Measurements from ENCODE around the gene MASP2. TPM values are rescaled to one million over a fixed set of nuclear protein-coding genes. Genes with fewer than 3 reads are reported as not detected.

The MASP2 gene
- total RNA-seq, 4 donors from 2014 or later = not detected

DNA sequence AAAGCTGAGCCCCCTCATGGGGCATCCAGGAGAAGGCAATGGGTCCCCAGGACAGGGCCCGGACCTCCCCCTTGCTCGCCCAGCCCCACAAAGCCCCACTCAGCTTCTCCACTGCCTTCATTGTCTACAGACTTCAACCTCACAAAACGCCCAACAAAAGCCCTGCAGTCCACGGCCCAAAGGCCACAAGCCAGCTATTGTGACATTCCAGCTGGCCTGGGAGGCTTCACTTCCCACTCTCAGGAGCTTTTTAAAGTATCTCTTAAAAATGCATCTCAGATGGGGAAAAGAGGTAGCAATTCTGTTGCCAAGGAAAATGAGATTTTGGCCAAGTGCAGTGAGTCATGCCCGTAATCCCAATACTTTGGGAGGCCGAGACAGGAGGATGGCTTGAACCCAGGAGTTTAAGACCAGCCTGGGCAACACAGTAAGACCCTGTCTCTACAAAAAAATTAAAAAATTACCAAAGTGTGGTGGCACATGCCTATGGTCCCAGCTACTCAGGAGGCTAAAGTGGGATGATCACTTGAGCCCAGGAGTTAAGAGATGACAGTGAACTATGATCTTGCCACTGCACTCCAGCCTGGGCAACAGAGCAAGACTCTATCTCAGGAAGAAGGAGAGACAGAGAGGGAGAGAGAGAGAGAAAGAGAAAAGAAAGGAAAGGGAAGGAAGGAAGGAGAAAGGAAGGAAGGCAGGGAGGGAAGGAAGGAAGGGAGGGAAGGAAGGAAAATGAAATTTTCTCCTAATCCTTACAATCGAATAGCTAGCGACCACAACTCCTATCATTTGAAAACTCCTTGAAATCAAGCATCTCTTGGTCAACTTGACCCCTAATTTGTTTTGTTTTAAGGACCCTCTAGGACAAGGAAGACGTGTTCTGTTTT lies 66.0 kb downstream of the MASP2 start:
- Histone ChIP-seq H3K9me3 (no peaks in the 10 kb centered on the region), H3K36me3 (no peaks in the 10 kb centered on the region), H3K27ac (replicated peaks in 1 of 4) (peak overlapping the region; percentile 72 to 82 (median 78)), H3K4me1 (peaks cover 18 to 36% (median 31%) of the 10 kb centered on the region in 4 donors), H3K27me3 (peaks cover 0 to 3% (median 0%) of the 10 kb centered on the region in 4 donors), H3K4me3 (peak overlapping the region; percentile 34 to 49 (median 38))
- intact Hi-C loops (cut with DNase I) = no loop called here
- DNase-seq (ENCODE audit: extremely low spot score) = no peak
- 58% methylated on average over 9 of the region's 9 CpGs for WGBS
- TF ChIP-seq POLR2AphosphoS5 (IDR thresholded peaks at IDR 0.05) (no peak), POLR2A (IDR thresholded peaks at IDR 0.05; ENCODE audit: low read depth) (no peak)

DNA sequence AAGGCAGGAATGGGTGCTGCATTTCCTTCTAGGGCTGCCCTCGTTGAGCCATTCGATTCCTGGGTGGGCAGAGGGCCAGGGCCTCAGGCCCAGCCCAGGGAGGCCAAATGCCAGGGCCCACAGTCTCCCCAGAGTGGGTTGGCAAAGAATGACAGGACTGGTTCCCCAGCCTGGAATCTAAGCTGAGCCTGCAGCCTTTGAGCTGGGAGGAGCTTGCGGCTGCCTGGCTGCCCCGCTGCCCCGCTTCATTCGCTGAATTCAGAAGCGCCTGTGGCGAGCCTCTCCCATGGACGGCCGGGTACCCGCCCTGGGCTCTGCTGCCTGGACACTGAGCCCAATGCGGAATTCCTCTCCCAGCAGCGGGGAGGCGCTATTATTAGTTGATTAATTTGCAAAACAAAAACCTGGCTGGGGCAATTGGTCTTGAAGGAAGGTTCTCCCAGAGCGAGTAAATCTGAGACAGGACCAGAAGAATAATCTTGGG lies 66.9 kb downstream of the MASP2 start:
- H3K4me1 ChIP-seq = peaks cover 24 to 45% (median 40%) of the 10 kb centered on the region in 4 donors
- H3K4me3 ChIP-seq = peak overlapping the region; percentile 34 to 49 (median 38)
- intact Hi-C loops (cut with DNase I) = no loop called here
- H3K36me3 ChIP-seq = no peaks in the 10 kb centered on the region
- H3K27me3 ChIP-seq = peaks cover 0 to 3% (median 0%) of the 10 kb centered on the region in 4 donors
- WGBS = 32% methylated on average over 14 of the region's 15 CpGs
- H3K9me3 ChIP-seq = no peaks in the 10 kb centered on the region
- TF ChIP-seq POLR2AphosphoS5 (IDR thresholded peaks at IDR 0.05) (peak; percentile 39 to 46), EP300 (IDR thresholded peaks at IDR 0.05) (no peak), POLR2A (IDR thresholded peaks at IDR 0.05; ENCODE audit: low read depth) (no peak)
- TF ChIP-seq, protein P1, sequence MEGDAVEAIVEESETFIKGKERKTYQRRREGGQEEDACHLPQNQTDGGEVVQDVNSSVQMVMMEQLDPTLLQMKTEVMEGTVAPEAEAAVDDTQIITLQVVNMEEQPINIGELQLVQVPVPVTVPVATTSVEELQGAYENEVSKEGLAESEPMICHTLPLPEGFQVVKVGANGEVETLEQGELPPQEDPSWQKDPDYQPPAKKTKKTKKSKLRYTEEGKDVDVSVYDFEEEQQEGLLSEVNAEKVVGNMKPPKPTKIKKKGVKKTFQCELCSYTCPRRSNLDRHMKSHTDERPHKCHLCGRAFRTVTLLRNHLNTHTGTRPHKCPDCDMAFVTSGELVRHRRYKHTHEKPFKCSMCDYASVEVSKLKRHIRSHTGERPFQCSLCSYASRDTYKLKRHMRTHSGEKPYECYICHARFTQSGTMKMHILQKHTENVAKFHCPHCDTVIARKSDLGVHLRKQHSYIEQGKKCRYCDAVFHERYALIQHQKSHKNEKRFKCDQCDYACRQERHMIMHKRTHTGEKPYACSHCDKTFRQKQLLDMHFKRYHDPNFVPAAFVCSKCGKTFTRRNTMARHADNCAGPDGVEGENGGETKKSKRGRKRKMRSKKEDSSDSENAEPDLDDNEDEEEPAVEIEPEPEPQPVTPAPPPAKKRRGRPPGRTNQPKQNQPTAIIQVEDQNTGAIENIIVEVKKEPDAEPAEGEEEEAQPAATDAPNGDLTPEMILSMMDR (IDR thresholded peaks at IDR 0.05) = peak; percentile 51 to 60 (median 56)
- peak overlapping the region; percentile 72 to 82 (median 78) for H3K27ac ChIP-seq (replicated peaks in 1 of 4)
- DNase-seq (ENCODE audit: extremely low spot score) = peak; percentile 93

DNA sequence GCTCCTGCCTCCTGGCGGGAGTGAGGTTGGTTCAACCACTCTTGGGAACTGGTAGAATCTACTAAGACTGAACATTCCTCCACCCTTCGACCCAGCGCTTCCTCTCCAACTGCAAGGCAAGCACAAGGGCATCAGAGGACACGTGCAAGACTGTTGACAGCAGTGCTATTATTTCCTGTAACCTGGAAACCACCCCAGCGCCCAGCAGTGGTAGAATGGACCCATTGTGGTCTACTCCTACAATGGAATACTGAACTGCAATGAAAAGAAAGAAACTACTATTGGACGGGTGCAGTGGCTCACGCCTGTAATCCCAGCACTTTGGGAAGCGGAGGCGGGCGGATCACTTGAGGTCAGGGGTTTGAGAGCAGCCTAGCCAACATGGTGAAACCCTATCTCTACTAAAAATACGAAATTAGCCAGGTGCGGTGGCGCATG lies 67.5 kb downstream of the MASP2 start:
- peak overlapping the region; percentile 72 to 82 (median 78) for H3K27ac ChIP-seq (replicated peaks in 1 of 4)
- peaks cover 24 to 51% (median 46%) of the 10 kb centered on the region in 4 donors for H3K4me1 ChIP-seq
- no peak overlapping the region for H3K4me3 ChIP-seq
- intact Hi-C loops (cut with DNase I) = no loop called here
- H3K9me3 ChIP-seq = no peaks in the 10 kb centered on the region
- WGBS = 64% methylated on average over 12 of the region's 13 CpGs
- DNase-seq (ENCODE audit: extremely low spot score) = no peak
- H3K27me3 ChIP-seq = peaks cover 0 to 3% (median 0%) of the 10 kb centered on the region in 4 donors
- TF ChIP-seq EP300 (IDR thresholded peaks at IDR 0.05) (no peak), POLR2AphosphoS5 (IDR thresholded peaks at IDR 0.05) (peak; percentile 19 to 28), POLR2A (IDR thresholded peaks at IDR 0.05; ENCODE audit: low read depth) (no peak)
- TF ChIP-seq, protein P1 (IDR thresholded peaks at IDR 0.05) = no peak
- no peaks in the 10 kb centered on the region for H3K36me3 ChIP-seq

- no peak overlapping the region for H3K4me3 ChIP-seq
- intact Hi-C loops (cut with DNase I) = no loop called here
- H3K4me1 ChIP-seq = peaks cover 24 to 59% (median 53%) of the 10 kb centered on the region in 4 donors
- 64% methylated on average over 4 of the region's 4 CpGs for WGBS
- peak overlapping the region; percentile 72 to 82 (median 78) for H3K27ac ChIP-seq (replicated peaks in 1 of 4)
- no peaks in the 10 kb centered on the region for H3K9me3 ChIP-seq
- H3K27me3 ChIP-seq = peaks cover 0 to 3% (median 0%) of the 10 kb centered on the region in 4 donors
- TF ChIP-seq, protein P1 (IDR thresholded peaks at IDR 0.05) = no peak
- TF ChIP-seq POLR2AphosphoS5 (IDR thresholded peaks at IDR 0.05) (no peak), POLR2A (IDR thresholded peaks at IDR 0.05; ENCODE audit: low read depth) (no peak), EP300 (IDR thresholded peaks at IDR 0.05) (no peak)
- no peaks in the 10 kb centered on the region for H3K36me3 ChIP-seq
- DNase-seq (ENCODE audit: extremely low spot score) = no peak
These were observed 68.3 kb downstream of the MASP2 start for GRCh38 chr1:10978719-10979118.

Other genes with a start within 250 kb of the MASP2 start
- 100 to 1,000 TPM in 3 of 4 donors, 10 to 100 TPM in 1; 74.9 to 184 (median 137) TPM for gene TARDBP, start 34.6 kb downstream of the MASP2 start, total RNA-seq
- gene SRM, start 12.8 kb upstream of the MASP2 start, total RNA-seq = 10 to 100 TPM; 40.8 to 69.7 (median 48.8) TPM
- gene EXOSC10, start 52.6 kb upstream of the MASP2 start, total RNA-seq = 10 to 100 TPM; 33.2 to 49.4 (median 36.3) TPM
- gene ANGPTL7, start 142.1 kb upstream of the MASP2 start, total RNA-seq = 10 to 100 TPM in 1 of 4 donors, 1 to 10 TPM in 3; 4.2 to 16.9 (median 6.9) TPM
- gene MTOR, start 215.3 kb upstream of the MASP2 start, total RNA-seq = 10 to 100 TPM; 33.6 to 51.1 (median 41.0) TPM
- gene UBIAD1, start 226.0 kb upstream of the MASP2 start, total RNA-seq = 10 to 100 TPM; 10.4 to 15.9 (median 14.0) TPM